ENCODE results near the gene WDR3.

DNA sequence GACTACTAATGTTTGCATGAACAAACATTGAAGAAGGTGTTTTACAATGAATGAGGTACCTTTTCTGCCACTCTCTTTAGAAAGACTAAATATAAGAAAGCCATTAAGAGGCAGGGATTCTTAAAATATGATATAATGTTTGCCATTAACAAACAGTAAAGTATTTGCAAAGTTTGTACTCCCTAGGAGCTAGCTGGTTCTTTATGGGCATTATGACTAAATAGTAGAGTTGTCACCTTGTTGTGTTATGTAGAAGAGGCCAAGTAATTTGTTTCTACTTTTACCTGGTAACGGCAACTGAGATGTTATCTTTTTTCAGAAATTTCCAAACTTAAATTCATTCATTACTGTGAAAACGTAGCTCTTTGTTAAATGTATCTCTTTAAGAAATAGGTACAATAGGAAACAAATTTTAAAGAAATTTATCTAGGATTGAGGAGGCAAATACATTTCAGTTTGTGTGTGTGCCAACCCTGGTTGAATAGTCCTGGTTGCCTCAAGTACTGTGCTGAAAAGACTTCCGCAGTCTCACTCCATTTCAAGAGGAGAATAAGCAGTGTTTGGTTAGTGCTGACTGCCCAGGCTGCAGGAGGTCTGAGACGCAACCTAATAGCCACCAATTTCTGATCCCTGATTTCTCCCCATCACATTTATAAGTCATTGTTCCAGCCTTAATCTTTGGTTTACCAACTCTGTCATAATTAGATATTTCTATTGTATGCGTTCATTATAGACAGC, 52.1 kb downstream of the WDR3 start:
- TF ChIP-seq, protein P1, sequence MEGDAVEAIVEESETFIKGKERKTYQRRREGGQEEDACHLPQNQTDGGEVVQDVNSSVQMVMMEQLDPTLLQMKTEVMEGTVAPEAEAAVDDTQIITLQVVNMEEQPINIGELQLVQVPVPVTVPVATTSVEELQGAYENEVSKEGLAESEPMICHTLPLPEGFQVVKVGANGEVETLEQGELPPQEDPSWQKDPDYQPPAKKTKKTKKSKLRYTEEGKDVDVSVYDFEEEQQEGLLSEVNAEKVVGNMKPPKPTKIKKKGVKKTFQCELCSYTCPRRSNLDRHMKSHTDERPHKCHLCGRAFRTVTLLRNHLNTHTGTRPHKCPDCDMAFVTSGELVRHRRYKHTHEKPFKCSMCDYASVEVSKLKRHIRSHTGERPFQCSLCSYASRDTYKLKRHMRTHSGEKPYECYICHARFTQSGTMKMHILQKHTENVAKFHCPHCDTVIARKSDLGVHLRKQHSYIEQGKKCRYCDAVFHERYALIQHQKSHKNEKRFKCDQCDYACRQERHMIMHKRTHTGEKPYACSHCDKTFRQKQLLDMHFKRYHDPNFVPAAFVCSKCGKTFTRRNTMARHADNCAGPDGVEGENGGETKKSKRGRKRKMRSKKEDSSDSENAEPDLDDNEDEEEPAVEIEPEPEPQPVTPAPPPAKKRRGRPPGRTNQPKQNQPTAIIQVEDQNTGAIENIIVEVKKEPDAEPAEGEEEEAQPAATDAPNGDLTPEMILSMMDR (IDR thresholded peaks at IDR 0.05), result no peak
- TF ChIP-seq POLR2A (IDR thresholded peaks at IDR 0.05) (no peak), EP300 (IDR thresholded peaks at IDR 0.05) (no peak)
